Esophagus squamous epithelium (tissue), 4 donors: Measurements from ENCODE around the gene DENND6B.

Experiments
- CTCF ChIP-seq, 6 experiments: fragments of 450-650 bp in 4 of 6; fragments of 200-600 bp in 2 of 6; sonication (generic) in 2 of 6; IDR thresholded peaks; one replicate each; pipeline ENCODE4 v1.5.1; 2016 to 2019; ENCODE audit warnings: antibody characterized with exemption in 6 of 6, mild to moderate bottlenecking in 4 of 6, moderate library complexity in 4 of 6
- POLR2A ChIP-seq, 4 donors: fragments of 450-650 bp; IDR thresholded peaks; one replicate each; pipeline ENCODE4 v1.6.1; 2017; ENCODE audit warnings: antibody characterized with exemption in 4 of 4, mild to moderate bottlenecking in 4 of 4, moderate library complexity in 3 of 4

- TF ChIP-seq CTCF (IDR thresholded peaks at IDR 0.05) (no peak), POLR2A (IDR thresholded peaks at IDR 0.05) (no peak)
Measured at GRCh38 chr22:50302041-50302541, 24.7 kb downstream of the DENND6B start.
